ENCODE data around the gene CHN2.
A peak's percentile ranks its signal among the peaks of the same experiment; 100 is the strongest.
"Not testable (repeated sequence)": the region's sequence is repeated elsewhere in the genome, so short reads cannot be mapped to it uniquely, and the experiment has no call there.

The CHN2 gene

DNA sequence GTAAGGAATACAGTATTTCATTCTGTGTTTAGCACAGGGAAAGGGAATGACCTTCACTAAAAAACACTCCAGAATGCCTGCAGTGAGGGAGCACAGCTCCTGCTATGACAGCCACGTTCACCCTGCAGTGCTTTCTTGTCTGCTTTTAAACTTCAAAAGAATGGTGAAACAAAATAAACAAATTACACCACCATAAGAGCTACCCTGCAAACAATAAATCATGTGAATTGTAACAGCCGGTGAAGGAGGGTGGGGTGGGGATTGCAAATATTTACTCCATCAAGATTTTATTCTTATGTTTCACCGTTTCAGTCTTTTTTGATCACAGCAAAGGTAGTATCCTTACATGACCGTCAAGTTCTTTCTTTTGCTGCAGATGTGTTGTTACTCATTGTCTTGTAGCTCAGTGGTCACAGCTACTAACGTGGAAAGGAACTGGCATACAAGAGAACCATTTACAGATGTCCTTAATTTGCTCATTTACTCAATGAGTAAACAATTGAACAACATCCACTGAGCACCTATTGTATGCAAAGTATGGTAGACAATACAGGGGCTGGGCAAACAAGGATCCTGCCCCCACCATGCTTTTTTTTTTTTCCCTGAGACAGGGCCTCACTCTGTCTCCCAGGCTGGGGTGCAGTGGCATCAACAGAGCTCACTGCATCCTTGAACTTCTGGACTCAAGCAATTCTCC lies 4.1 kb upstream of the CHN2 start:
- DNase-seq: no peak

DNA sequence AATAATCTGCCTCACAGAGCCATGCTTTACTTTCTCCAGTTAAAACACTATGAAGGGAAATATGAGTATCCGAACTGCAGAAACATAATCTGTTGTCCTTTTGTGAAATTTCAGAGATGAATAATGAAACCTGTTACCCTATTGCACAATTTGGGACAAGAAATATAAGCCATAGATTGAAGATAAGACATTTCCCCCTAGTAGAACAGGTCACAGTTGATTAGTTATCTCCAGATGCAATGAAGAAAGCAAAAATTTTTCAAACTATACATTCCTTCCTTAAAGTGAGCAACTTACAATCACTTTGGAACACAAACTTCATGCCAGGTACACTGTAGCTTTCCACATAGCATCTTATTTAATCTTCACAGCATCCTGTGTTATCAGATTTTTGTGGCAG lies 2.3 kb upstream of the CHN2 start:
- DNase-seq: no peak

DNA sequence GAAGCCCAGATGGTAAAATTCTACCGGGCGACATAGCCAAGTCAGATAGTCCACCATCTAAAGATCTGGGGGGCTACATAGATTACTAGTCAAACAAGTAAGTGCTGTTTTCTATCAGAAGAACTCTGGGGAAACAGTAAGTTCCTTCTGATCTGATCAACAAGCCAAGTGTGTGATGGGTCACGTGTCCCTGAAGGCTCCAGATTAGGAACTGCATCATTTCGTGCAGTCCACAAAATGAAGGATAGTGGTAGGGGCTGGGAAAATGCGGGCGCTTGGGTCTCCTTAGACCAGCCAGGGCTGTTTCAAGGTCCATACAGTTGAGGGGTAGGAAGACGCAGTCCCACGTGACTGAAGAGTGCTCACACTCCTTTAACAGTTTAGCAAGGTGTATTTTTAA lies 1.8 kb upstream of the CHN2 start:
- no peak for DNase-seq

DNA sequence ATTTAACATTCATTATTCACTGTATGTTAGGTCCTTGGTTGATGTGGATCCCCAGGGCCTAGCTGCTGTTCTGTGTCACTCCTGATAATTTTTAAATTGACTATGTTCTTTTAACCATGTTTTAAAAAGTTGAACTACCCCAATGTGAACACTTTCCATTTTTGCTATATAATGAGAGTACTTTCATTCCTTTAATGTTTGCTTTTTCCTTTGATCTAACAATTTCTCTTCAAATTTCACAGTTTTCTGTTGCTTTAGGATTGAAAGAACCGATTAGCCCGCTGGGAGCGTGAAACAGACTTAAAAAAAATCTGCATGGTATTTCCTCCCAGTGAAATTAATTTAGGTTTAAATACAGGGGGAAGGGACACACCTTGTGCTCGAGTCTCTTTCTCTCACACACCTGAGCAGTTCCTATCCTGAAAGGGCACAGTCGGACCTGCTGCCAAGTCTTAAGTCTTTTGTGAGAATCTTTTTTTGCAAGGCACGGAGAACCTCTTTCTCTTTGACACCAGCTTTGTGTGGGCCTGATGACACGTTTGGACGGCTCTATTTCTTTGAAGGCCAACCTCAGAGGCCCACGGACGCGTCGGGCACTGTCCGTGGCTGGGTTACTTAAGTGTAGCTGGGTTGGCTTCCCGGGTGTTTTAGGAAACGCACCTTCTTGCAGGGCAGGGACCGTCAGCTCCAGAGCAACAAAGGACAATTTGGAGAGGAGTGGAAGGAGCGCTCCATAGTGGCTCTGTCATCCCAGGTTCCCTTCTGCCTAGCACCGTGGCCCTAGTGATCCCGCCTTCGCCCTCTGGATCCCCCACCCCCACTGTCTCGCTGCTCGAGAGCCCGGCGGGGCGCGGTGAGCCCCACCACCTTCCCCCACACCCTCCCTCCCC lies 1.0 kb upstream of the CHN2 start:
- DNase-seq: peak in 1 of 3 donors; percentile 3

DNA sequence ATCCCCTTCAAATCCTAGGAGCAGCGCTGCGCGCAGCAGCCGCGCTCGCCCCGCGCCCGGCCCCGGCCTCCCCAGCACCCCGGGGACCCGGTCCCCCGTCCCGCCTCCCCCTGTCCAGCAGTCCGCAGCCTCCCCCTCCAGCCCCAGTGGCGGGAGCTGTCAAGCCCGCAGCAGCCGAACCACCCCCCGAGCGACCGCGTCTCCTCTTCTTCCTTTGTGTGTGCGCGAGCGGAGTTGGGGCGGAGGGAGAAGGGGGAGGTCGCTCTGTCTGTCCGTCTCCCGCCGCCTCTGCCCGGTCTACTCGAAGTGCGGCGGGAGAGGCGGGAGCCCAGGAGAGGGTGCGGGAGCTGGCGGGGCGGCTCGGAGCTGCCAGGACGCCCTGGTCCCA lies 375 bp upstream of the CHN2 start:
- DNase-seq: peak in 2 of 3 donors; percentile 25 to 40

DNA sequence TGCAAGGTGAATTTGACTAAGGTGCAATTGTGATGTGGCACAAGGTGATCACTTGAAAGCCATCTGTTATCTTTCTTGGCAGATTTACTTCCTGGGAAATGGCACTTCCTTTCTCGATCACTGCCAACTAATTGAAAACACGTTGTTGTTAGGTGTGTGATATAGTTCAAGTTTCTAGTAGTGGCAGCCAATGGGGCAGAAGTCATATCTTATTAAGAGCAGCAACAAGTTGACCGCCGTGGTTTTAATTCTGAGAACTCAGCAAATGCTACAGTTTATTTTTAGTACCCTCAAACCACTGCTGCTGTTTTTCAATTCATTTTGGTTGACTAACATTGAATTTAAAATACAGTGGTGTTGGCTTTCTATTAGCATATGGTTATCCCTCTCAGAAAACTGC lies 1.6 kb downstream of the CHN2 start:
- no peak for DNase-seq

DNA sequence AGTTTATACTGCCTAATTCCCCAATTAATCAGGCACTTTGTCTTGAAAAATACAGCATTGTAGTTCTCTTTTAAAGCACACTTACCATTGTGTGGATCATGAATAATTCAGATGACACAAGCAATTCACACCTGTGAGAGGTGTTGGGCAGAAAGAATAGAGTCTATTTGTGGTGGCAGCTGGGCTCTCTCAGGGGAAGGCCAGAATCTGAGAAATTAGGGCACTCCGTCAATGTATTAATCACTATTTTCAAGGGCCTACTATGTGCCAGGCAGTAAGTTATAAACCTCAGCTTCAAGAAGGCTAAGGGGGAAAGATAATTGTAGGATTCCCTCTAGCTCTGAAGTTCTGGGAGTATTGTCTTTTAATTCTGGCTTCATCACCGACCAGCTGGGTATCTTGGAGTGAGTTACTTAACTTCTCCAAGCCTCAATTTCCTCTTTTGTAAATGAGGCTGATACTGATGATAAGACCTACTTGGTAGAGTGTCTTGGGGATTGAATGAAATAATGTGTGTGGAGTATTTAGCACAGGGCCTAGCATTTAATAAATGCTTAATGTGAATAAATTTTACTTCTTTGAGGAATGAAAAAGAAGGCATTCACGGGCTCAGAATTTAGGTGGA lies 2.5 kb downstream of the CHN2 start:
- DNase-seq: peak in 2 of 3 donors; percentile 7 to 43

DNA sequence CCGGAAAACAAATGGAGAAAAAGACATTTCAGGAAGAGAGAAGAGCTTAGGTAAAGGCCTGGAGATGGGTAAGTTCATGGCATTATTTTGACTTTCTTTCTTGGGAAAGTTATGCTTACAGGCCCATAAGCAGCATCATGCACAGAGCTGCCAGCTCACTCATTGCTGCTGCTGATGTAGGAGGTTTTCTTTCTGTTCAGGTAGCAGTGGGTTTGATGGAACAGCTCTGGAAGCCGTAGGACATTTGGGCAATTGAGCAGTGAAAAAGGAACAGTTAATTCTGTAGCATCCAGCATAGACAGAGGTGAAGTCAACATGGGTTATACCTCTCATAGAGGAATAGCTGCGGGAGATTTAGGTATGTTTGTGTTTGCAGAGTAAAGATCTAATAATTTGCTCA lies 3.3 kb downstream of the CHN2 start:
- no peak for DNase-seq

DNA sequence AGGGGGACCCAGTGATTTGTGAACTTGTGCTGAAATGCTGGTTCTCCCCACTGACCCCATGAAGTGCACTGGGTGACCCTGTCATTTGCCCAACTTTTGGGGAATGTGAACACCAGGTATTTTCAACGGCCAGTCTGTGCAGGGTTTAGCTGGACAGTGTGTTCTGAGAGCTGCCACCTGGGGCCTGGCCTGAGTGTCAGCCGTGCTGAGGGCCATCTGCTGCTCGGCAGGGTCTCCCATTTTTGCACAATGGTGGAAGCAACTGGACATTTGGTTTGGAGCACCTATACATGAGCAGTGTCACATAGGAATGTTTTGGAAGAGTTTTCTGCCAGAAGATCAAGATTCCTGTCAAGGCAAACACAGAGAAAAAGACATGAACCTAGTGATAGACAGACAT lies 5.2 kb downstream of the CHN2 start:
- DNase-seq: no peak

DNA sequence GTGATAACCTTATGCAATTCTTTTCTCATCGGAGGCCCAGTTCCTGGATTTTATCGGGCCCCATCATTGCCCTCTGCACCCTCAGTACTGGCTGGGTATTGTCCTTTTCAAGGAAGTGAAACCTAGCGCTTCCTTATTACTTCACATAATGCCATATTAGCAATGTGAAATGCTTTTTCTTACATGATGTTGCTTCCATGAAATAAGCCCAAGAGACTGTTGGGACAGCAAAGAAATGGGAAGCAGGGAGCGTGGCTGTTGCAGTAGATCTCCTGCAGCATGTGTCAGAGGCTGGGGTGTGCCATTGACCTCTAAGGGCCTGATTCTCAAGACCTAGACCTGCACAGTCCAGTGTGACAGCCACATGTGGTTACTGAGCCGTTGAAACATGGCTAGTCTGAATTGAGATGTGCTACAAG lies 8.1 kb downstream of the CHN2 start:
- peak; percentile 83 to 95 (median 91) for DNase-seq

DNA sequence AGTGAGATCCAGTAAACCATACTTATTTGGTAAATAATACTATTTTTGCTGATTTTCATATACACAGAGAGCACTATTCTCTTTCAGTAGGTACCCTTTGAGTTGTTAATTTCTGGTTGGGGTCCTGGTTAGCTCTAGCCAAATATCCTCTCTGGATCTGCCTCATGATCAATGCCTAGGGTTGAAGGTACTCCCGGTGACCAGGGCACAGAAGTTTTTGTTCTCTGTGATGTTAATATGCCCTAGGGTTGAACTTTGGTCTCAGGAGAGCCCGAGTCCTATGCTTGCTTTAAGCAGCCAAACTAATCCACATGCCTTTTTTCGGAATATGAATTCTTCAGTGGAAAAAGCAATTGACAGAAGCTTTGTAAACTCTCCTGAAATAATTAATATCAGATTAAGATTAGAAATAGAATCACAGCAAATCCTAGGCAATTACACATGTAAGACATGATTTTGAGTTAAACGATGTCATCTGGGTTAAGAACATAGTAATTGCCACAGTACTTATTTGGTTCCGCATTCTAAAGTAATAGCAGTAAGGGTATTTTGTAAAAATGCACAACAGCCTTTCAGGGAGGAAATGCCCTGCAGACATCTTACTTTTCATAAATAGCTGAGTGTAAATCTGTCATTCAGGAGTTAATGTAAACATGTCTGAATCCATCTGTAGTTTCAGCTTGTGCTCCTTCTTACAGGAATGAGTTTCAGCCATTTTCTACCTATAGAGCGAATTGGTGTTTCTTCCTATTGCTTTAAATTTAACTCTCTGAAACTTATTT lies 10.1 kb downstream of the CHN2 start:
- peak in 1 of 3 donors; percentile 21 for DNase-seq

DNA sequence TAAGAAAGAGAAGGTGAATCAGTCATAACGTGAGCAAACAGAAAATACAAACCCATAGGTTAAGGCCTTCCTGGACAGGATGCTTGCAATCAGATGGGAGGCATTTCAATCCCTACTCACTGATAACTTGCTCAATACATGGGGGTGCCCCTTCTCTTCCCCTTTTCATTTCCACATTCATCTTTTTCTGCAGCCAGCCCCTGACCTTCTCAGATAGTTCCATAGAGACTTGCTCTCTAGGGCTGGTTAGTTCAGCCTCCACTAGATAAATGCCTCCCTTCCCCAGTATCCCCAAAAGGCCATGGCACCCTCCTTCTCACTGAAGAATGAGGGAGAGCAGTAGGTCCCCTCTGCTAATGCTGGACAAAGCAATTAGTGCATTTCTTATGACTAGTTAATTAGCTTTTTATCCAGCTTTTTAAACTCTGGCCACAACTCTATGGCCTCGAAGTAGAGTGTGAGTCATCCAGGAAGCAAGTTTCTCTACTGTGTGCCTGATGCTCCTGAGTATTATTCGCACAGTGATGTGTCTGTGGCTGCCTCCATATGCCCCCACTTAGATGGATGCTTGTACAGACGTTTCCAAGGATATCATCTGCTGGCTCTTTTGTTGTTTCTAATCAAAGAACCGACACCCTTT lies 12.7 kb downstream of the CHN2 start:
- DNase-seq: peak; percentile 9 to 34 (median 32)

DNA sequence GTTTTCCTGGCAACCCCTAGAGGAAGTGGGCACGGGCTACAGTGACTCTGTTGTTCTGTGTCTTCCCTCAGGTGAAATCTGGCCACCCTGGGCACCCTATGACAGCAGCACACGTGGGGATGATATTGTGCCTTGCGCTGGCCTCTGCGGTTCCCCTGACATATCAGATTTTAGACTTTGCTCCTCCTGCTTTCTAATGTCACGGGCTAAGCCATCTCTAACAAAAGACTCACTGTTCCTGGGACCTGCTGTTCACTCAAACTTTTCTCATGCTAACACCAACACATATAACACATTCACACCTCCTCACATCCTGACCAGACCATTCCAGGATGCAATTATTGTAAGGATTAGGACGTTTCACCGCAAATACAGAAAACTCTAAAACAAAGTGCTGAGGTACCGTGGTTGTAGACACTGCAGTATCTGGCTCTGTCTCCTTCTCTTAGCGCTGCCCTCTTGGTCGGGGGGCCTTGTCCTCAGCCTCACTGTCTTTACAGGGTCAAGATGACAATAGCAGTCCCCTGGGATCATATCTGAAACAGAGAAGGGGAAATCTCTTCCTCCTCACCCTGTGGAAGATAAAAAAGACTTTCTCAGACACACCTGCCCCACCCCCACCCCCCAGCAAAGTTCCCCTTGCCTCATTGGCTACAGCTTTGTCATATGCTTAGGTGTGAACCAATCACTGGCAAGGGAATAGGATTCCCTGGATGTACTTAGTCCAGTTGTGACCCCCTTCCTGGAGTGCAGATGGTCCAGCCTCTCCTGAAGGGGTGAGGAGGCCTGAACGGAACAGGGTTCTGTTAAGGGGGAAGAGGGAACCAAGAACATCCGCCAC lies 14.1 kb downstream of the CHN2 start:
- no peak for DNase-seq

DNA sequence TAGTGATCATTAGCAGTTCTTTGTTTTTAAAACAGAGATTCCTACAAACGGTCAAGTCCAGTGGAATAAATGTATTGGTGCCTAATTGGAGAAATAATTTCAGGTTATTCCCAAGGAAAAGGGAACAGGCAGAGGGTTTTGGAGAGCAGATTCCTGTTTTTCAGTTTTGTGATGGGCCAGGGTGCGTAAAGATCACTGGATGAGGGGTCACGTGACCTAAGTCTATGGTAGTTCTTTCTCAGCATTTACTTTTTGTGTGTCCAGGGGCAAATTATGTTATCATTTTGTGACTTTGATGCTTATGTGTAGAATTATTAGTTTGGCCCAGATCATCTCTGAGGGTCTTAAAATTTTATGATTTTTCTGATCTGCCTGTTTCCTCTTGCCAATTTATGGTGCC lies 15.2 kb downstream of the CHN2 start:
- DNase-seq: no peak

DNA sequence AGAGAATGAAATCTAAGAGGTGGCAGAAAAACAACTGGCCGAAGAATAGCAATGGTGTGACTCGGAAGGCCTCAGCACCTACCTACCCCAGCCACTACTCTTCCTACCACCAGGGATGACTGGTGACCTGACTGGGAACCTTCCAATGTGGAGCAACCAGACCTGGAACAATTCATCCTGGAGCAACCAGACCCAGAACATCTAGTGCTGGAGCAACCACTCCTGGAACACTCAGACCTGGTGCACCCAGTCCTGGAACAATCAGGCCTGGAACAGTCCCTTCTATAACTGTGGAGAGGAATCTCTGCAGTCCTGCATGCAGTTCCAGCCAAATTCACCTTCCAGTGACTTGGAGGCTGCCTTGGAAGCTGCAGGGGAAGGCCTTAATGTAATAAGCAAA lies 18.2 kb downstream of the CHN2 start:
- DNase-seq: not testable (repeated sequence)

DNA sequence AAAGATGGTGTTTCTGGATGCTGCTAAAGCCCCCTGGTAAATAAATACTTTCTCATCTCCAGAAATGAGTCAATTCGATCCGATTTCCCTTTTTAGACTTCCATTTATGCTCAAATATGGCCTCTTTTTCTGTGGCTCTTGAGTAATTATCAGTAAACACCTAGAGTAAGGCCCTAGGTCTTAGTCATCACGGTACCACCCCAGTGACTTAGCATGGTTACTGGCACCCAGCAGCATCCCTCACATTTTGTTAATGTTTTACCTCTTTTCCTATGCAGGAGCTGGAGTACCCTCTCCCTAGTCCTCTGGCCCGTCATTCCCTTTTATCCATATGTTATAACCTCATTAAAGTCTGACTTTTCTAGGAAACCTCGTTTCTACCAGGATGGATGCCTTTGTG lies 19.5 kb downstream of the CHN2 start:
- no peak for DNase-seq

DNA sequence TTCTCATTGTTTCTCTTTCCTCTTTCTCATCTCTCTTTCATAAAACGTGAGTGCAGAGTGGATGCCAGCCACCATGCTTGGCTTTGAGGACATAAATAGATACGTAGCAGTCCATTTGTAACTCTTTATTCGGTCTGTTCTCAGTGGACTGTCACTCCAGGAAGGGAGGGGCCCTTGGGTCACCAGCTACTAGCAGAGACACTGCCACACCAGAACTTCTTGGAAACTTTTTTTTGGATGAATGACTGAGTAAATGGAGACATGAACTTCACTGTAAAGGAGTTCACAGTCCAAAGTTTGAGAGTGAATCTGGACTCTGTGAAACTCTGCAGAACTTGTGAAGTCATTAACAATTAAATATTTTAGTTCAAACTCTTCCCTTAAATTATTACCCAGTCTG lies 20.2 kb downstream of the CHN2 start:
- DNase-seq: no peak

DNA sequence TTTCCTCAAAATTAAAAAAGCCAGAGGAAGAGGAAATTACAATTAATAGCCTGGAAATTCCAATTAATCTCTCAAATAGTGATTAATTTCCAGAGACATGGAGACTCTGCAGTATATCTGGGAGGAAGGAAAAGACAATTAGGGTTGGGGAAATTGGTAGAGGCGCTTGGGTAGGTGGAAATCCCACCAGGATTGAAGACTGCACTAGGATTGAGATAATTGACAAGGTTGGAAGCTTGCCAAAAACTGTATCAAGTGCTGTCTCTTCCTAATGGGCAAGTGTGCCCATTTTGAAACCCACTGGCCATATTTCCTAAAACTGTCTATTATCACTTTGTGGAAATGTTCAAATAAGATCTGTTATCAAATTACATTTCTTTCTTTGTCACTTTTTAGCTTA lies 21.6 kb downstream of the CHN2 start:
- no peak for DNase-seq

DNA sequence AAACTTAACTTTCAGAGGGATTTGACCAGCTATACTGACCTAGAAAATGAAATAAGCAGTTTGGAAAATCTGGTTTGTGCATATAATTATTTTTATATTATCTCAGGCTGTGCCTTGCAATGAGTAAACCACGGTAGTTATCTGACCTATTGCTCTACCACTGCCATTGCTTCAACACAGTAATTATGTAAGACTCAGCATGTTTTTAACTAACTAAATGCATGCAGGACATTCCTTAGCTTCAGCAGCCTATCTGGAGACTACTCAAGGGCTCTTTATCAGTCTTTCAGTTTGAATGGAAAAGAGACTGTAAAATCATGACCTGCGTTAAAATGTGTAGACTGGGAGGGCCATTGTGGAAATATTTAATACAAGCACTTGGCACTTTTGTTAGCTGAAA lies 22.5 kb downstream of the CHN2 start:
- DNase-seq: no peak

DNA sequence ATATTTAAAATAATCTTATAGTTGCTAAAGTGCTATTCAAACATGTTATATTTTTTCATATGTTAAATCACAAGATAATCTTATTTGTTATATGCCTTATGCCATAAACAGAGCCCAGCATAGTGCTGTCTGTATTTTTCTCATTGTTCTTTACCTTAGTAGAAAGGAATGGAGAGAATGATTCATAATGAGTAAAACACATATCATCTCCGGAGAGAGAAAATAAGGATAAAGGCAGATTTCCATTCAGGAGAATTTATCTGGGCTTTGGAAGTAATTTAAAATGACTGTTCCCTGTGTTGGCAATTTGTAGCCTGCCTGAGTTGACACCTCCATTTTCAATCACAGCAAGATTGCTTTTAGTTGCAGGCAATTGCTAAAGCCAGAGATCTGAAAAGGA lies 30.2 kb downstream of the CHN2 start:
- no peak for DNase-seq

DNA sequence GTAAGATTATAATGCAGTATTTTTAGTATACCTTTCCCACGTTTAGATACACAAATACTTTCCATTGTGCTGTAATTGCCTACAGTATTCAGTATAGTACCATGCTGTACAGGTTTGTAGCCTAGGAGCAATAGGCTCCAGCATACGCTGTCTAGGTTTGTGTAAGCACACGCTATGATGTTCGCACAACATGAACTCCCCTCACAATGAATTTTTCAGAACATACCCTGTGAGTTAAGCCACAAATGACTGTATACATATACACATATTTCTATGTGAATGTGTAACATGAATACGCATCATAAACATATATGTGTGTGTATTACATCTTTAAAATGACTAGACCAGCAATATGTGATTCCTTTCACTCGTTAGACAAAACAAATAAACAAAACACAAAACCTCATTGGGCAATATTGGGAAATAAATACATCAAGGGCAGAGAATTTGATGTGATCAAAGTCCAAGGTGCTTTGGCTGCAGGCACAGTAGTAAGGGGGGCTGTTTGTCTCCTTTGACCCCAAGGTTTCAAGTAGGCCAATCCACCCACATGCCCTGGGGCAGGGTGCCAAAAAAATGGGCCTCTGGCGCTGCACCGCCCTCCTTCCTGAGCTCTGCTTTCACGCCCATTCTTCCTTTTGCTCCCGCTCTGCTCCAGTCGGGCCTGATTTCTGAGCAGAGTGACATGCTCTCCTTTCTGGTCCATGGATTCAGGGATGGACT lies 33.9 kb downstream of the CHN2 start:
- DNase-seq: no peak

All from suppressor macrophage treated with lipopolysaccharide for 1 hour (primary cell).